ENCODE results near the gene DAZL.
A peak's percentile ranks its signal among the peaks of the same experiment; 100 is the strongest.

The DAZL gene

DNA sequence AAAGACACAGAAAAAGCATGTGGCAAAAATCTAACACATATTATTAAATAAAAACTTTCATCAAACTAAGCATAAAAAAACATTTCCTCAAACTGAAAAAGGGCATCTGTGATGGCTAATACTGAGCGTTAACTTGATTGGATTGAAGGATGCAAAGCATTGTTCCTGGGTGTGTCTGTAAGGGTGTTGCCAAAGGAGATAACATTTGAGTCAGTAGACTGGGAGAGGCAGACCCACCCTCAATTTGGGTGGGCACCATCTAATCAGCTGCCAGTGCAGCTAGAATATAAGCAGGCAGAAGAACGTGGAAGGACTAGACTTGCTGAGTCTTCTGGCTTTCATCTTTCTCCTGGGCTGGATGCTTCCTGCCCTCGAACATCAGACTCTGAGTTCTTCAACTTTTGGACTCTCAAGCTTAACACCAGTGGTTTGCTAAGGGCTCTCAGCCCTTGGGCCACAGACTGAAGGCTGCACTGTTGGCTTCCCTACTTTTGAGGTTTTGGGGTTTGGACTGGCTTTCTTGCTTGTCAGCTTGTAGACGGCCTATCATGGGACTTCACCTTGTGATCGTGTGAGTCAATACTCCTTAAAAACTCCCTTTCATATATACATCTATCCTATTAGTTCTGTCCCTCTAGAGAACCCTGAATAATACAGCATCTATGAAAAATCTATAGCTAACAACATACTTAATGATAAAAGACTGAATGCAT, 45.4 kb downstream of the DAZL start:
- Histone ChIP-seq H3K4me1 (ENCODE audit: insufficient read depth, low read length) (no peaks in the 10 kb centered on the region), H3K9ac (ENCODE audit: low read depth, low read length) (no peak overlapping the region), H4K20me1 (ENCODE audit: insufficient read depth, low read length) (no peaks in the 10 kb centered on the region), H2AFZ (ENCODE audit: low read depth, low read length) (0 out of 2 replicates have a peak overlapping the region, but pooled peaks have one; percentile 25), H3K4me2 (ENCODE audit: insufficient read depth, low read length) (no peak overlapping the region), H3K4me3 (ENCODE audit: low read depth in 1 of 2, low read length in 2 of 2) (no peak overlapping the region), H3K9me3 (ENCODE audit: insufficient read depth, low read length, severe bottlenecking) (no peaks in the 10 kb centered on the region), H3K27me3 (ENCODE audit: insufficient read depth, low read length, poor library complexity) (no peaks in the 10 kb centered on the region), H3K27ac (ENCODE audit: low read length) (no peak overlapping the region), H3K36me3 (ENCODE audit: insufficient read depth, low read length) (no peaks in the 10 kb centered on the region), H3K79me2 (ENCODE audit: insufficient read depth, low read length) (no peaks in the 10 kb centered on the region)
- ATAC-seq (ENCODE audit: insufficient read depth, low read depth) (no peak), DNase-seq (no peak)
- no peak for TF ChIP-seq EZH2 (IDR thresholded peaks at IDR 0.05; ENCODE audit: borderline replicate concordance, low read depth, low read length, severe bottlenecking)
- TF ChIP-seq, protein P1, sequence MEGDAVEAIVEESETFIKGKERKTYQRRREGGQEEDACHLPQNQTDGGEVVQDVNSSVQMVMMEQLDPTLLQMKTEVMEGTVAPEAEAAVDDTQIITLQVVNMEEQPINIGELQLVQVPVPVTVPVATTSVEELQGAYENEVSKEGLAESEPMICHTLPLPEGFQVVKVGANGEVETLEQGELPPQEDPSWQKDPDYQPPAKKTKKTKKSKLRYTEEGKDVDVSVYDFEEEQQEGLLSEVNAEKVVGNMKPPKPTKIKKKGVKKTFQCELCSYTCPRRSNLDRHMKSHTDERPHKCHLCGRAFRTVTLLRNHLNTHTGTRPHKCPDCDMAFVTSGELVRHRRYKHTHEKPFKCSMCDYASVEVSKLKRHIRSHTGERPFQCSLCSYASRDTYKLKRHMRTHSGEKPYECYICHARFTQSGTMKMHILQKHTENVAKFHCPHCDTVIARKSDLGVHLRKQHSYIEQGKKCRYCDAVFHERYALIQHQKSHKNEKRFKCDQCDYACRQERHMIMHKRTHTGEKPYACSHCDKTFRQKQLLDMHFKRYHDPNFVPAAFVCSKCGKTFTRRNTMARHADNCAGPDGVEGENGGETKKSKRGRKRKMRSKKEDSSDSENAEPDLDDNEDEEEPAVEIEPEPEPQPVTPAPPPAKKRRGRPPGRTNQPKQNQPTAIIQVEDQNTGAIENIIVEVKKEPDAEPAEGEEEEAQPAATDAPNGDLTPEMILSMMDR (IDR thresholded peaks at IDR 0.05; ENCODE audit: borderline replicate concordance, extremely low read depth, low read length, poor library complexity, severe bottlenecking): no peak

DNA sequence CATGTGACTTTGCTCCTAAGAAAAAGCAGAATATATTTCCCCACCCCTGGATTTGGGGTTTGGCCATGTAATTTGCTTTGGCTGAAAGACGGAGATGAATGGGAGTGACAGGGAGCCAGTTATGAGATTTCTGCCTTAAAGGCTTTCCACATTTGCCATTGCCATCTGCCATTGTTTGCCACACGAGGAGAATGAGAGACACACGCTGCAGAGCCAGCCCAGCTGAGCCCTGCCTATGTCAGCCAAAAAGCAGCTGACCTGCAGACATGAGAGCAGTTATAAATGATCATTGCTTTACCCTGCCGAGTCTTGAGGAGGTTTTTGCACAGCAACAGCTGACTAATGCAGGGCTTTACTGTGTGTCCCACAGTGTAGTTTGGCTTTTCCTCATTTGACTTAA, 51.1 kb downstream of the DAZL start:
- Histone ChIP-seq H3K4me3 (ENCODE audit: low read depth in 1 of 2, low read length in 2 of 2) (no peak overlapping the region), H3K27ac (ENCODE audit: low read length) (no peak overlapping the region), H3K4me1 (ENCODE audit: insufficient read depth, low read length) (peaks cover 14% of the 10 kb centered on the region), H3K79me2 (ENCODE audit: insufficient read depth, low read length) (no peaks in the 10 kb centered on the region), H4K20me1 (ENCODE audit: insufficient read depth, low read length) (no peaks in the 10 kb centered on the region), H2AFZ (ENCODE audit: low read depth, low read length) (no peak overlapping the region), H3K36me3 (ENCODE audit: insufficient read depth, low read length) (no peaks in the 10 kb centered on the region), H3K4me2 (ENCODE audit: insufficient read depth, low read length) (no peak overlapping the region), H3K27me3 (ENCODE audit: insufficient read depth, low read length, poor library complexity) (no peaks in the 10 kb centered on the region), H3K9me3 (ENCODE audit: insufficient read depth, low read length, severe bottlenecking) (no peaks in the 10 kb centered on the region), H3K9ac (ENCODE audit: low read depth, low read length) (no peak overlapping the region)
- TF ChIP-seq, protein P1 (IDR thresholded peaks at IDR 0.05; ENCODE audit: borderline replicate concordance, extremely low read depth, low read length, poor library complexity, severe bottlenecking): no peak
- no peak for TF ChIP-seq EZH2 (IDR thresholded peaks at IDR 0.05; ENCODE audit: borderline replicate concordance, low read depth, low read length, severe bottlenecking)
- DNase-seq: no peak
- no peak for ATAC-seq (ENCODE audit: insufficient read depth, low read depth)

DNA sequence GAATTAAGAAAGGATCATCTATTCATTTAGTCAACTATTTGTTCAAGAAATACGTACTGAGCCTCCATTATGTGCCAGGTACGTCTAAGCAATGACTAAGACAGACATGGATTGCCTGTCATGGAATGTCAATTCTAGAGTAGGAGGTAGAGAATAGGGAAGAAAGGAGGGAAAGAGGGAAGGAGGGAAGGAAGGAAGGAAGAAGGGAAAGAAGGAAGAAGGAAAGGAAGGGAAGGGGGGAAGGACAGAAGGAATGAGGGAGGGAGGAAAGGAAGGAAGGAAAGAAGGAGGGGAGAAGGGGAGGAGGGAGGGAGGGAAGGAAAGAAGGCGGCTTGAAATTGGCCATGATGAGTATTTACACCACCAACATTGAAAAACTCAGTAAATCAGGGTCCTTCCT, 52.5 kb downstream of the DAZL start:
- Histone ChIP-seq H2AFZ (ENCODE audit: low read depth, low read length) (no peak overlapping the region), H3K27me3 (ENCODE audit: insufficient read depth, low read length, poor library complexity) (no peaks in the 10 kb centered on the region), H3K9me3 (ENCODE audit: insufficient read depth, low read length, severe bottlenecking) (no peaks in the 10 kb centered on the region), H3K36me3 (ENCODE audit: insufficient read depth, low read length) (no peaks in the 10 kb centered on the region), H3K4me1 (ENCODE audit: insufficient read depth, low read length) (peaks cover 14% of the 10 kb centered on the region), H3K9ac (ENCODE audit: low read depth, low read length) (no peak overlapping the region), H3K79me2 (ENCODE audit: insufficient read depth, low read length) (no peaks in the 10 kb centered on the region), H3K4me3 (ENCODE audit: low read depth in 1 of 2, low read length in 2 of 2) (no peak overlapping the region), H4K20me1 (ENCODE audit: insufficient read depth, low read length) (no peaks in the 10 kb centered on the region), H3K4me2 (ENCODE audit: insufficient read depth, low read length) (no peak overlapping the region), H3K27ac (ENCODE audit: low read length) (no peak overlapping the region)
- TF ChIP-seq, protein P1 (IDR thresholded peaks at IDR 0.05; ENCODE audit: borderline replicate concordance, extremely low read depth, low read length, poor library complexity, severe bottlenecking): no peak
- TF ChIP-seq EZH2 (IDR thresholded peaks at IDR 0.05; ENCODE audit: borderline replicate concordance, low read depth, low read length, severe bottlenecking): no peak
- ATAC-seq (ENCODE audit: insufficient read depth, low read depth) (no peak), DNase-seq (no peak)
